SK-N-SH treated with all-trans-retinoic acid at 6 μM for 48 hours (cell line): ENCODE measurements around the gene CHCHD6.

Experiments used
- ATAC-seq: fragments of 200-7000 bp; cut with Tn5 transposase; 3 replicates; pipeline ENCODE4 v1.9.1; 2020; ENCODE audit warnings: mild to moderate bottlenecking, moderate library complexity
- ARNTL ChIP-seq: fragments of 450-650 bp; formaldehyde crosslinking; IDR thresholded peaks from 2 replicates; pipeline ENCODE4 v1.5.0; 2020; ENCODE audit warnings: low read depth, mild to moderate bottlenecking, moderate library complexity, borderline replicate concordance
- BACH2 ChIP-seq: fragments of 250-450 bp; sonication (Bioruptor Pico); IDR thresholded peaks from 2 replicates; pipeline ENCODE4 v1.9.0; 2021; ENCODE audit warnings: mild to moderate bottlenecking, borderline replicate concordance
- CSDC2 ChIP-seq: fragments of 250-450 bp; sonication (Bioruptor Pico); IDR thresholded peaks from 2 replicates; pipeline ENCODE4 v1.5.0; 2020; ENCODE audit warnings: mild to moderate bottlenecking, moderate library complexity
- ESRRG ChIP-seq: fragments of 250-450 bp; sonication (Bioruptor Pico); IDR thresholded peaks from 2 replicates; pipeline ENCODE4 v1.6.1; 2021; ENCODE audit warnings: mild to moderate bottlenecking
- GLIS3 ChIP-seq: fragments of 250-450 bp; sonication (Bioruptor Pico); IDR thresholded peaks from 2 replicates; pipeline ENCODE4 v1.5.0; 2020; ENCODE audit warnings: mild to moderate bottlenecking, moderate library complexity
- ISL1 ChIP-seq: fragments of 250-450 bp; sonication (Bioruptor Pico); IDR thresholded peaks from 2 replicates; pipeline ENCODE4 v2.1.2; 2022; ENCODE audit warnings: mild to moderate bottlenecking, moderate library complexity
- OSR1 ChIP-seq: fragments of 250-450 bp; sonication (Bioruptor Pico); IDR thresholded peaks from 2 replicates; pipeline ENCODE4 v1.8.0; 2022; ENCODE audit warnings: moderate library complexity, mild to moderate bottlenecking, inconsistent platforms
- PATZ1 ChIP-seq: fragments of 250-450 bp; sonication (Bioruptor Pico); IDR thresholded peaks from 2 replicates; pipeline ENCODE4 v1.8.0; 2020; ENCODE audit warnings: mild to moderate bottlenecking, moderate library complexity, borderline replicate concordance
- POU6F1 ChIP-seq: fragments of 250-450 bp; sonication (Bioruptor Pico); IDR thresholded peaks from 2 replicates; pipeline ENCODE4 v1.8.0; 2021; ENCODE audit warnings: low read depth, mild to moderate bottlenecking, moderate library complexity, borderline replicate concordance
- PPARA ChIP-seq: fragments of 250-450 bp; sonication (Bioruptor Pico); IDR thresholded peaks from 2 replicates; pipeline ENCODE4 v1.5.0; 2020; ENCODE audit warnings: mild to moderate bottlenecking, borderline replicate concordance
- RARB ChIP-seq: fragments of 250-450 bp; sonication (Bioruptor Pico); IDR thresholded peaks from 2 replicates; pipeline ENCODE4 v1.8.0; 2021; ENCODE audit warnings: mild to moderate bottlenecking, moderate library complexity
- SNAI2 ChIP-seq: fragments of 250-450 bp; sonication (Bioruptor Pico); IDR thresholded peaks from 2 replicates; pipeline ENCODE4 v1.5.0; 2020; ENCODE audit warnings: mild to moderate bottlenecking, moderate library complexity
- TCF4 ChIP-seq: fragments of 250-450 bp; sonication (Bioruptor Pico); IDR thresholded peaks from 2 replicates; pipeline ENCODE4 v1.8.0; 2021; ENCODE audit warnings: mild to moderate bottlenecking, moderate library complexity, borderline replicate concordance
- TOX ChIP-seq: fragments of 250-450 bp; sonication (Bioruptor Pico); IDR thresholded peaks from 2 replicates; pipeline ENCODE4 v1.8.0; 2021; ENCODE audit warnings: mild to moderate bottlenecking, moderate library complexity, borderline replicate concordance
- ZC3H10 ChIP-seq: fragments of 250-450 bp; sonication (Bioruptor Pico); IDR thresholded peaks from 2 replicates; pipeline ENCODE4 v1.5.1; 2021; ENCODE audit warnings: mild to moderate bottlenecking, moderate library complexity
- ZFP30 ChIP-seq: fragments of 450-650 bp; formaldehyde crosslinking; IDR thresholded peaks from 2 replicates; pipeline ENCODE4 v1.5.0; 2022; ENCODE audit warnings: mild to moderate bottlenecking, moderate library complexity
- ZNF565 ChIP-seq: fragments of 450-650 bp; formaldehyde crosslinking; conservative IDR thresholded peaks from 2 replicates; pipeline ENCODE4 v1.5.0; 2020; ENCODE audit warnings: low read depth, mild to moderate bottlenecking, moderate library complexity
- ZNF70 ChIP-seq: fragments of 450-650 bp; formaldehyde crosslinking; IDR thresholded peaks from 2 replicates; pipeline ENCODE4 v1.5.0; 2020; ENCODE audit warnings: mild to moderate bottlenecking, moderate library complexity
- TF ChIP-seq, protein P1 (sequence below): fragments of 250-450 bp; sonication (Bioruptor Pico); IDR thresholded peaks from 2 replicates; pipeline ENCODE4 v1.5.1; 2021; ENCODE audit warnings: mild to moderate bottlenecking, moderate library complexity
- TF ChIP-seq, protein P2 (sequence below): fragments of 250-450 bp; sonication (Bioruptor Pico); IDR thresholded peaks from 2 replicates; pipeline ENCODE4 v1.5.1; 2020; ENCODE audit warnings: low read depth, mild to moderate bottlenecking, moderate library complexity
- TF ChIP-seq, protein P3 (sequence below): fragments of 250-450 bp; sonication (Bioruptor Pico); IDR thresholded peaks from 2 replicates; pipeline ENCODE4 v1.5.0; 2020; ENCODE audit warnings: mild to moderate bottlenecking, moderate library complexity

The CHCHD6 gene

DNA sequence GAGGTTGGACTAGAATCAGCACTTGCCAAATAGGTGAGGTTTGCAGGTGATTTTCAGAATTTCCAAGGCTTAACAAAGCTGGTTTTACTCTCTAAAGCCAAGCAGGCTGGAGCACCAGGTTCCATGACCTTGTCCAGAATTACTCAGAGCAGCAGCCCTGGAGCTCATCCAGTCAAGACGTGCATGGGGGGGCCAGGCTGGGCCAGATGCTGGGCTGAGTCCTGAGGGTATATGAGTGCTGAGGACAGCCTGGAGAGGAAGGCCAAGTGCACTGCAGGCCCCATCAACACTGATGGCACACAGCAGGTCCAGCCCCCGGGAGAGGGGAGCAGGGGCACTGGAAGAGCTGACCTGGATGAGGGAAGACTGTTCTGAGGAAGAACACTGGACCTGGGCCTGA, 46.1 kb upstream of the CHCHD6 start:
- ATAC-seq = no peak

DNA sequence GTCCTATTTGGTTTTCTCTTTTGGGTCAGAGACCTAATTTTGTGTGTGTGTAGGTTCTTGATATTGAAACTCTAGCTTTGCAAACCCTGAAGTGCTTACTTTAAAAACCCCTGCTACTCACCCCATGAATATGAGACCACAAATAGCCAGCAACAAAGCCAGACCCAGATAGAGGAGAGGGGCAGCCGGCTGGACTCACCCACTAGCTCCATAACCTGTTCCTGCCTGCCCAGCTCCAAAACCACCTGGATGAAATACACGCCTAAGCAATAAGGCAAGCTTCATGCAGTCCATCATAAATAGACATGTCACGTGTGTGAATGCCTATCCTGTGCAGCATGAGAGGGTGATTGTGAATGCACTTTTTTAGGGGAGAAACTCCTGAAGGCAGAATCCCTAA, 45.5 kb upstream of the CHCHD6 start:
- ATAC-seq = no peak
- TF ChIP-seq ZFP30 (CRISPR knock-in tag) (no peak), TCF4 (CRISPR knock-in tag) (no peak), POU6F1 (CRISPR knock-in tag) (no peak), PATZ1 (CRISPR knock-in tag) (no peak), ARNTL (CRISPR knock-in tag) (no peak), ZNF70 (CRISPR knock-in tag) (no peak), ZNF565 (CRISPR knock-in tag) (no peak), ESRRG (CRISPR knock-in tag) (no peak), GLIS3 (CRISPR knock-in tag) (no peak), TOX (CRISPR knock-in tag) (no peak), SNAI2 (CRISPR knock-in tag) (no peak), PPARA (CRISPR knock-in tag) (no peak)
- TF ChIP-seq, protein P1, sequence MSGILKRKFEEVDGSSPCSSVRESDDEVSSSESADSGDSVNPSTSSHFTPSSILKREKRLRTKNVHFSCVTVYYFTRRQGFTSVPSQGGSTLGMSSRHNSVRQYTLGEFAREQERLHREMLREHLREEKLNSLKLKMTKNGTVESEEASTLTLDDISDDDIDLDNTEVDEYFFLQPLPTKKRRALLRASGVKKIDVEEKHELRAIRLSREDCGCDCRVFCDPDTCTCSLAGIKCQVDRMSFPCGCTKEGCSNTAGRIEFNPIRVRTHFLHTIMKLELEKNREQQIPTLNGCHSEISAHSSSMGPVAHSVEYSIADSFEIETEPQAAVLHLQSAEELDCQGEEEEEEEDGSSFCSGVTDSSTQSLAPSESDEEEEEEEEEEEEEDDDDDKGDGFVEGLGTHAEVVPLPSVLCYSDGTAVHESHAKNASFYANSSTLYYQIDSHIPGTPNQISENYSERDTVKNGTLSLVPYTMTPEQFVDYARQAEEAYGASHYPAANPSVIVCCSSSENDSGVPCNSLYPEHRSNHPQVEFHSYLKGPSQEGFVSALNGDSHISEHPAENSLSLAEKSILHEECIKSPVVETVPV (CRISPR knock-in tag) = no peak
- TF ChIP-seq, protein P2, sequence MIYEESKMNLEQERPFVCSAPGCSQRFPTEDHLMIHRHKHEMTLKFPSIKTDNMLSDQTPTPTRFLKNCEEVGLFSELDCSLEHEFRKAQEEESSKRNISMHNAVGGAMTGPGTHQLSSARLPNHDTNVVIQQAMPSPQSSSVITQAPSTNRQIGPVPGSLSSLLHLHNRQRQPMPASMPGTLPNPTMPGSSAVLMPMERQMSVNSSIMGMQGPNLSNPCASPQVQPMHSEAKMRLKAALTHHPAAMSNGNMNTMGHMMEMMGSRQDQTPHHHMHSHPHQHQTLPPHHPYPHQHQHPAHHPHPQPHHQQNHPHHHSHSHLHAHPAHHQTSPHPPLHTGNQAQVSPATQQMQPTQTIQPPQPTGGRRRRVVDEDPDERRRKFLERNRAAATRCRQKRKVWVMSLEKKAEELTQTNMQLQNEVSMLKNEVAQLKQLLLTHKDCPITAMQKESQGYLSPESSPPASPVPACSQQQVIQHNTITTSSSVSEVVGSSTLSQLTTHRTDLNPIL (CRISPR knock-in tag) = no peak

More for the DNA sequence above, 46.1 kb upstream of the CHCHD6 start:
- TF ChIP-seq ZC3H10 (CRISPR knock-in tag) (no peak), TOX (CRISPR knock-in tag) (no peak), POU6F1 (CRISPR knock-in tag) (no peak), PATZ1 (CRISPR knock-in tag) (no peak), CSDC2 (CRISPR knock-in tag) (no peak), ESRRG (CRISPR knock-in tag) (no peak), RARB (no peak), BACH2 (CRISPR knock-in tag) (no peak), OSR1 (CRISPR knock-in tag) (no peak), ISL1 (CRISPR knock-in tag) (no peak), SNAI2 (CRISPR knock-in tag) (no peak), ZFP30 (CRISPR knock-in tag) (no peak), PPARA (CRISPR knock-in tag) (no peak)
- TF ChIP-seq, protein P3, sequence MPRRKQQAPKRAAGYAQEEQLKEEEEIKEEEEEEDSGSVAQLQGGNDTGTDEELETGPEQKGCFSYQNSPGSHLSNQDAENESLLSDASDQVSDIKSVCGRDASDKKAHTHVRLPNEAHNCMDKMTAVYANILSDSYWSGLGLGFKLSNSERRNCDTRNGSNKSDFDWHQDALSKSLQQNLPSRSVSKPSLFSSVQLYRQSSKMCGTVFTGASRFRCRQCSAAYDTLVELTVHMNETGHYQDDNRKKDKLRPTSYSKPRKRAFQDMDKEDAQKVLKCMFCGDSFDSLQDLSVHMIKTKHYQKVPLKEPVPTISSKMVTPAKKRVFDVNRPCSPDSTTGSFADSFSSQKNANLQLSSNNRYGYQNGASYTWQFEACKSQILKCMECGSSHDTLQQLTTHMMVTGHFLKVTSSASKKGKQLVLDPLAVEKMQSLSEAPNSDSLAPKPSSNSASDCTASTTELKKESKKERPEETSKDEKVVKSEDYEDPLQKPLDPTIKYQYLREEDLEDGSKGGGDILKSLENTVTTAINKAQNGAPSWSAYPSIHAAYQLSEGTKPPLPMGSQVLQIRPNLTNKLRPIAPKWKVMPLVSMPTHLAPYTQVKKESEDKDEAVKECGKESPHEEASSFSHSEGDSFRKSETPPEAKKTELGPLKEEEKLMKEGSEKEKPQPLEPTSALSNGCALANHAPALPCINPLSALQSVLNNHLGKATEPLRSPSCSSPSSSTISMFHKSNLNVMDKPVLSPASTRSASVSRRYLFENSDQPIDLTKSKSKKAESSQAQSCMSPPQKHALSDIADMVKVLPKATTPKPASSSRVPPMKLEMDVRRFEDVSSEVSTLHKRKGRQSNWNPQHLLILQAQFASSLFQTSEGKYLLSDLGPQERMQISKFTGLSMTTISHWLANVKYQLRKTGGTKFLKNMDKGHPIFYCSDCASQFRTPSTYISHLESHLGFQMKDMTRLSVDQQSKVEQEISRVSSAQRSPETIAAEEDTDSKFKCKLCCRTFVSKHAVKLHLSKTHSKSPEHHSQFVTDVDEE (CRISPR knock-in tag) = no peak
- TF ChIP-seq, protein P2 (CRISPR knock-in tag) = no peak
